HepG2 (cell line): ENCODE results near the gene VAMP8. TPM values are rescaled to one million over a fixed set of nuclear protein-coding genes. Genes with fewer than 3 reads are reported as not detected.

ENCODE experiments used
- ATF4 ChIP-seq, 2 experiments: fragments of 450-650 bp in 1 of 2; sonication (generic) in 1 of 2; formaldehyde crosslinking; IDR thresholded peaks; 2 replicates each; pipeline versions ENCODE4 v1.5.0 to v1.8.0; 2020 to 2022; ENCODE audit warnings: mild to moderate bottlenecking in 1 of 2, missing genetic modification reagents in 1 of 2
- CC2D1A ChIP-seq: sonication (generic); formaldehyde crosslinking; IDR thresholded peaks from 2 replicates; pipeline ENCODE4 v1.8.1; 2023; ENCODE audit warnings: mild to moderate bottlenecking, missing genetic modification reagents
- CREM ChIP-seq, 2 experiments: sonication (generic) in 1 of 2; formaldehyde crosslinking in 1 of 2; IDR thresholded peaks; 2 replicates each; pipeline versions ENCODE4 v1.4.0 to v1.6.1; 2016 to 2020; ENCODE audit warnings: antibody characterized with exemption in 1 of 2, mild to moderate bottlenecking in 1 of 2, missing genetic modification reagents in 1 of 2
- EEA1 ChIP-seq: sonication (generic); formaldehyde crosslinking; IDR thresholded peaks from 2 replicates; pipeline ENCODE4 v1.5.1; 2020; ENCODE audit warnings: mild to moderate bottlenecking, missing genetic modification reagents, borderline replicate concordance
- EZH2 ChIP-seq: conservative IDR thresholded peaks from 2 replicates; pipeline ENCODE4 v1.6.1; 2012; ENCODE audit warnings: mild to moderate bottlenecking, low read depth, low read length, moderate library complexity
- KDM6A ChIP-seq: IDR thresholded peaks from 2 replicates; pipeline ENCODE4 v1.6.1; 2016; ENCODE audit warnings: low read depth
- MEF2D ChIP-seq: sonication (generic); formaldehyde crosslinking; IDR thresholded peaks from 2 replicates; pipeline ENCODE4 v1.5.1; 2020; ENCODE audit warnings: mild to moderate bottlenecking, missing genetic modification reagents
- NCOA2 ChIP-seq: sonication (generic); formaldehyde crosslinking; IDR thresholded peaks from 2 replicates; pipeline ENCODE4 v1.8.0; 2022; ENCODE audit warnings: inconsistent platforms
- ONECUT2 ChIP-seq: sonication (generic); formaldehyde crosslinking; IDR thresholded peaks from 2 replicates; pipeline ENCODE4 v1.4.0; 2020; ENCODE audit warnings: missing genetic modification reagents
- PRDM15 ChIP-seq: sonication (generic); formaldehyde crosslinking; IDR thresholded peaks from 2 replicates; pipeline ENCODE4 v1.4.0; 2020; ENCODE audit warnings: missing genetic modification reagents
- SRSF9 ChIP-seq: fragments of 200-400 bp; formaldehyde crosslinking; IDR thresholded peaks from 2 replicates; pipeline ENCODE4 v1.6.1; 2018; ENCODE audit warnings: borderline replicate concordance, mild to moderate bottlenecking, low read depth, low read length; ENCODE audit not compliant: insufficient read depth, poor library complexity, severe bottlenecking
- SSRP1 ChIP-seq: IDR thresholded peaks from 2 replicates; pipeline ENCODE4 v1.6.1; 2016; ENCODE audit warnings: control low read depth
- TCF12 ChIP-seq, 2 experiments: fragments of 450-650 bp in 1 of 2; sonication (generic) in 1 of 2; formaldehyde crosslinking in 1 of 2; IDR thresholded peaks; 2 replicates each; pipeline versions ENCODE4 v1.6.1 to v1.8.0; 2017 to 2022; ENCODE audit warnings: antibody characterized with exemption in 1 of 2, mild to moderate bottlenecking in 1 of 2, missing genetic modification reagents in 1 of 2, moderate library complexity in 1 of 2
- TEF ChIP-seq: sonication (generic); formaldehyde crosslinking; IDR thresholded peaks from 2 replicates; pipeline ENCODE4 v1.5.0; 2020; ENCODE audit warnings: missing genetic modification reagents
- U2AF2 ChIP-seq: fragments of 200-400 bp; formaldehyde crosslinking; IDR thresholded peaks from 2 replicates; pipeline ENCODE4 v1.6.1; 2017; ENCODE audit warnings: low read depth, mild to moderate bottlenecking, low read length
- USF2 ChIP-seq, 2 experiments: sonication (generic) in 1 of 2; formaldehyde crosslinking in 1 of 2; IDR thresholded peaks; 2 replicates each; pipeline versions ENCODE4 v1.5.1 to v1.6.1; 2011 to 2020; ENCODE audit warnings: borderline replicate concordance in 1 of 2, low read depth in 1 of 2, low read length in 1 of 2, mild to moderate bottlenecking in 1 of 2, missing genetic modification reagents in 1 of 2, moderate library complexity in 1 of 2
- ZFX ChIP-seq: sonication (generic); formaldehyde crosslinking; IDR thresholded peaks from 2 replicates; pipeline ENCODE4 v1.4.0; 2020; ENCODE audit warnings: mild to moderate bottlenecking, low read depth, missing genetic modification reagents, moderate library complexity
- ZNF383 ChIP-seq: sonication (generic); formaldehyde crosslinking; IDR thresholded peaks from 2 replicates; pipeline ENCODE4 v1.4.0; 2020; ENCODE audit warnings: missing genetic modification reagents, mild to moderate bottlenecking, borderline replicate concordance
- ZNF496 ChIP-seq: sonication (generic); formaldehyde crosslinking; IDR thresholded peaks from 2 replicates; pipeline ENCODE4 v1.8.1; 2023; ENCODE audit warnings: mild to moderate bottlenecking, moderate library complexity, missing genetic modification reagents; ENCODE audit not compliant: insufficient replicate concordance
- ZNF737 ChIP-seq: sonication (generic); formaldehyde crosslinking; IDR thresholded peaks from 2 replicates; pipeline ENCODE4 v1.5.0; 2020; ENCODE audit warnings: missing genetic modification reagents, mild to moderate bottlenecking, borderline replicate concordance
- polyA plus RNA-seq, 8 experiments: library from polyadenylated mRNA; depleted of rRNA in 3 of 8; stranded (reverse) in 7 of 8; unstranded in 1 of 8; fragments of >200 nt; fragmentation: Illumina TruSeq in 4 of 8; extraction: Trizol in 4 of 8; gene quantifications; 2 replicates each; pipeline versions ENCODE4 v1.2.1 to v1.2.3, GENCODE V29; 2011 to 2016; ENCODE audit warnings: low read depth in 4 of 8, missing spikeins in 1 of 8, mixed read lengths in 1 of 8; ENCODE audit not compliant: insufficient read depth in 1 of 8
- total RNA-seq, 5 experiments: library from RNA; depleted of rRNA; stranded (reverse); fragments of >200 nt; fragmentation: Illumina TruSeq; extraction: Trizol; gene quantifications; 2 replicates each; pipeline ENCODE4 v1.2.3, GENCODE V29; 2016; ENCODE audit warnings: low read depth in 1 of 5

VAMP8 gene
- total and polyA plus RNA-seq, 2 of the 13 experiments (the other 11 are each of a cell fraction or from before 2014, with no cell fraction given) = 83.3 to 157 TPM

GRCh38 chr2:85611705-85612587, 34.6 kb downstream of the VAMP8 start, which contains the start of gene C2orf68 (continued):
- TF ChIP-seq ATF4 (CRISPR knock-in tag; IDR thresholded peaks at IDR 0.05) (peak in 1 of 2 experiments; percentile 72; a peak in 2 of 4 replicates), SSRP1 (no peak), USF2 (IDR thresholded peaks at IDR 0.05; ENCODE audit: low read depth, low read length) (no peak), USF2 (CRISPR knock-in tag; IDR thresholded peaks at IDR 0.05; ENCODE audit: borderline replicate concordance) (peak; percentile 54; the same call in 1 of the 2 replicates), TEF (no peak), ONECUT2 (CRISPR knock-in tag) (no peak; the same call in 1 of the 2 replicates), EEA1 (CRISPR knock-in tag) (peak; percentile 55; the same call in 1 of the 2 replicates), TCF12 (IDR thresholded peaks at IDR 0.05) (no peak), TCF12 (CRISPR knock-in tag; IDR thresholded peaks at IDR 0.05) (peak; percentile 91), ZNF737 (no peak), PRDM15 (CRISPR knock-in tag) (no peak), ZNF496 (no peak), NCOA2 (CRISPR knock-in tag) (no peak; the same call in none of the 2 replicates), CC2D1A (CRISPR knock-in tag) (no peak), U2AF2 (no peak), EZH2 (no peak), SRSF9 (no peak), ZNF383 (no peak), CREM (IDR thresholded peaks at IDR 0.05) (no peak), CREM (CRISPR knock-in tag; IDR thresholded peaks at IDR 0.05) (no peak), MEF2D (CRISPR knock-in tag) (peak; percentile 54; the same call in 1 of the 2 replicates), ZFX (CRISPR knock-in tag) (peak; percentile 96), KDM6A (CRISPR knock-in tag) (no peak)
